Lung (tissue), 12 donors: ENCODE measurements around the gene LTBP1. TPM values are rescaled to one million over a fixed set of nuclear protein-coding genes. Genes with fewer than 3 reads are reported as not detected.

Source experiments
- ATAC-seq: fragments of 200-7000 bp; cut with Tn5 transposase; one replicate; pipeline ENCODE4 v1.9.1; 2020; ENCODE audit warnings: moderate number of reproducible peaks; ENCODE audit not compliant: insufficient read depth, low FRiP score
- DNase-seq, 3 donors: peaks; one replicate each; pipeline ENCODE4 v3.0.0-alpha.2; 2013 to 2017
- H3K27ac ChIP-seq, 2 donors: one replicate each; pipeline ENCODE4 v1.5.1; 2013; ENCODE audit warnings: mild to moderate bottlenecking in 2 of 2, moderate library complexity in 2 of 2, control low read depth in 1 of 2, inconsistent platforms in 1 of 2, low read depth in 1 of 2, low read length in 1 of 2
- H3K27me3 ChIP-seq, 3 donors: one replicate each; pipeline ENCODE4 v1.5.1; 2013; ENCODE audit warnings: low read length in 2 of 3; ENCODE audit not compliant: control insufficient read depth in 3 of 3, insufficient read depth in 3 of 3
- H3K36me3 ChIP-seq, 4 donors: one replicate each; pipeline ENCODE4 v1.5.1; 2013; ENCODE audit warnings: low read length in 4 of 4, mild to moderate bottlenecking in 1 of 4, moderate library complexity in 1 of 4; ENCODE audit not compliant: control insufficient read depth in 4 of 4, insufficient read depth in 4 of 4
- H3K4me1 ChIP-seq, 5 donors: one replicate each; pipeline ENCODE4 v1.5.1; 2013; ENCODE audit warnings: low read length in 5 of 5, mild to moderate bottlenecking in 2 of 5, moderate library complexity in 1 of 5; ENCODE audit not compliant: control insufficient read depth in 5 of 5, insufficient read depth in 5 of 5
- H3K4me3 ChIP-seq: one replicate; pipeline ENCODE4 v1.5.1; 2013; ENCODE audit warnings: mild to moderate bottlenecking, control low read depth, moderate library complexity
- H3K9ac ChIP-seq, 2 donors: one replicate each; pipeline ENCODE4 v1.5.1; 2013; ENCODE audit warnings: low read length in 2 of 2, control low read depth in 1 of 2; ENCODE audit not compliant: insufficient read depth in 1 of 2
- H3K9me3 ChIP-seq, 4 donors: one replicate each; pipeline ENCODE4 v1.5.1; 2013; ENCODE audit warnings: low read length in 3 of 4, mild to moderate bottlenecking in 1 of 4, moderate library complexity in 1 of 4; ENCODE audit not compliant: control insufficient read depth in 4 of 4, insufficient read depth in 3 of 4
- WGBS, 2 donors: extraction: QIAGEN DNeasy Blood & Tissue Kit; methylation state at CpG; one replicate each; pipeline ENCODE4 v1.1.7; 2013; 5-methylcytosine and 5-hydroxymethylcytosine counted together
- polyA plus RNA-seq, 2 donors: library from polyadenylated mRNA; stranded (reverse); fragments of 200-250 nt; gene quantifications; one replicate each; pipeline ENCODE4 v1.2.1, GENCODE V29; 2013
- total RNA-seq, 2 donors: library from RNA; depleted of rRNA in 1 of 2; stranded (reverse); fragments of >200 nt in 1 of 2; gene quantifications; one replicate each; pipeline ENCODE4 v1.2.1, GENCODE V29; 2014 to 2021
- TF ChIP-seq, protein P1 (sequence below): IDR thresholded peaks from 2 replicates; pipeline ENCODE4 v1.5.1; 2012; ENCODE audit warnings: mild to moderate bottlenecking; ENCODE audit errors: control extremely low read depth, extremely low read depth
- donor health status: control.
- donor health status: control.
- donor health status: Bipolar disorder and iron deficiency.
- donor health status: healthy.
- donor health status: DM: yes; HTN: yes; CAD: no.

The LTBP1 gene
- total and polyA plus RNA-seq, 4 donors: 8.8 to 57.4 (median 28.6) TPM

DNA sequence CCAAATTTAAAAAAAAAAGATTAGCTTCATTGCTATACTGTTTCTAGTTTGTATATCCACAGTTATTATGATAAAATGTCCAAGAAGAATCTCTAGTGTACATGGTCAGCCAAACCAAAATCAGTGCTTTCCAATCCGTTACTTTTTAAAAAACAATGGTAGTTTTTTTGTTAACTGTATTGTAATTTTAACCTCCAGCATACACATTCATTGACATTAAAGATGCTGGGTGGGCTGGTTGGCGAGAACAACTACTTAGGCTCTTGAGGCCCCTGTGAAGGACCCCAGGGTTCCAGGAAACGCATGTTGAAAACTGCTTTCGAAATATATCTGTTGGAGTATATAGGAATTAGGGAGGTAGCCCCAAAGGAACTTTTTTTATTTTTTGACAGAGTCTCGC, 422.4 kb downstream of the LTBP1 start:
- Histone ChIP-seq H3K9me3 (no peaks in the 10 kb centered on the region), H3K4me1 (peaks cover 0 to 5% (median 0%) of the 10 kb centered on the region in 5 donors), H3K27ac (no peak overlapping the region), H3K36me3 (peaks cover 0 to 7% (median 1%) of the 10 kb centered on the region in 4 donors), H3K4me3 (no peak overlapping the region), H3K9ac (no peak overlapping the region), H3K27me3 (no peaks in the 10 kb centered on the region)
- DNase-seq (no peak), ATAC-seq (no peak)
- TF ChIP-seq, protein P1, sequence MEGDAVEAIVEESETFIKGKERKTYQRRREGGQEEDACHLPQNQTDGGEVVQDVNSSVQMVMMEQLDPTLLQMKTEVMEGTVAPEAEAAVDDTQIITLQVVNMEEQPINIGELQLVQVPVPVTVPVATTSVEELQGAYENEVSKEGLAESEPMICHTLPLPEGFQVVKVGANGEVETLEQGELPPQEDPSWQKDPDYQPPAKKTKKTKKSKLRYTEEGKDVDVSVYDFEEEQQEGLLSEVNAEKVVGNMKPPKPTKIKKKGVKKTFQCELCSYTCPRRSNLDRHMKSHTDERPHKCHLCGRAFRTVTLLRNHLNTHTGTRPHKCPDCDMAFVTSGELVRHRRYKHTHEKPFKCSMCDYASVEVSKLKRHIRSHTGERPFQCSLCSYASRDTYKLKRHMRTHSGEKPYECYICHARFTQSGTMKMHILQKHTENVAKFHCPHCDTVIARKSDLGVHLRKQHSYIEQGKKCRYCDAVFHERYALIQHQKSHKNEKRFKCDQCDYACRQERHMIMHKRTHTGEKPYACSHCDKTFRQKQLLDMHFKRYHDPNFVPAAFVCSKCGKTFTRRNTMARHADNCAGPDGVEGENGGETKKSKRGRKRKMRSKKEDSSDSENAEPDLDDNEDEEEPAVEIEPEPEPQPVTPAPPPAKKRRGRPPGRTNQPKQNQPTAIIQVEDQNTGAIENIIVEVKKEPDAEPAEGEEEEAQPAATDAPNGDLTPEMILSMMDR: no peak
- 93% methylated on average over 5 of the region's 5 CpGs for WGBS, 2 donors

DNA sequence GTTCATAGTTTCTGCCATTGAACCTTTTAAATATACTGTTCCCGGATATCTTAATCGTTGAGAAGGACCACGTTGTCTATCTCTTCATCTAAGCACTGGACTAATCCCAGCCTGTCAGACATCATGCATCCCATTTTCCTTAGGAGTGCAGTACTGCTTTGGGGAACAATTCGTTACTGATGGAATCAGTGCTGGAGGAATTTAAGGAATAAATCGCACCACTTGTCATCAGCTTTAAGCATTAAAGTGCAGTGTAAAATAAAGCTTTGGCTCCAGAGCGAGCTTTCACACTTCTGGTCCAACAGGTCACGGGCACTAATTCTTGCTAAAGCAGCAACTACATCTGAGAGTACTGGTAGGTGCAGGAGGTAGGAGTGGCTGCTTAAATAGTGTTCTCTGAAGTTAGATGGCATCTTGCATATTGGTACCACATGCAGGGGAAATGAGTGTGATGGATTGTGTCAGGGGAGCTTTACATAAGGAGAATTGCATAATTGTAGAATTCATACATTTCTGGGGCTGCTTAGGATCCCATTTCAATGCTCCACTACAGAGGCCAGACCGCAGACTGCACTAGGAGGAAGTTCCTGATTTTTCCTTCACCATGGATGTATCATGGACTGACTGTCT, 424.0 kb downstream of the LTBP1 start:
- DNase-seq (no peak), ATAC-seq (no peak)
- no peak overlapping the region for H3K4me3 ChIP-seq
- no peaks in the 10 kb centered on the region for H3K27me3 ChIP-seq
- H3K9me3 ChIP-seq: no peaks in the 10 kb centered on the region
- H3K36me3 ChIP-seq: peaks cover 0 to 2% (median 0%) of the 10 kb centered on the region in 4 donors
- TF ChIP-seq, protein P1: no peak
- H3K4me1 ChIP-seq: peaks cover 0 to 5% (median 0%) of the 10 kb centered on the region in 5 donors
- H3K9ac ChIP-seq: no peak overlapping the region
- 81 to 90% methylated on average over 8 of the region's 8 CpGs for WGBS, 2 donors
- H3K27ac ChIP-seq: no peak overlapping the region

DNA sequence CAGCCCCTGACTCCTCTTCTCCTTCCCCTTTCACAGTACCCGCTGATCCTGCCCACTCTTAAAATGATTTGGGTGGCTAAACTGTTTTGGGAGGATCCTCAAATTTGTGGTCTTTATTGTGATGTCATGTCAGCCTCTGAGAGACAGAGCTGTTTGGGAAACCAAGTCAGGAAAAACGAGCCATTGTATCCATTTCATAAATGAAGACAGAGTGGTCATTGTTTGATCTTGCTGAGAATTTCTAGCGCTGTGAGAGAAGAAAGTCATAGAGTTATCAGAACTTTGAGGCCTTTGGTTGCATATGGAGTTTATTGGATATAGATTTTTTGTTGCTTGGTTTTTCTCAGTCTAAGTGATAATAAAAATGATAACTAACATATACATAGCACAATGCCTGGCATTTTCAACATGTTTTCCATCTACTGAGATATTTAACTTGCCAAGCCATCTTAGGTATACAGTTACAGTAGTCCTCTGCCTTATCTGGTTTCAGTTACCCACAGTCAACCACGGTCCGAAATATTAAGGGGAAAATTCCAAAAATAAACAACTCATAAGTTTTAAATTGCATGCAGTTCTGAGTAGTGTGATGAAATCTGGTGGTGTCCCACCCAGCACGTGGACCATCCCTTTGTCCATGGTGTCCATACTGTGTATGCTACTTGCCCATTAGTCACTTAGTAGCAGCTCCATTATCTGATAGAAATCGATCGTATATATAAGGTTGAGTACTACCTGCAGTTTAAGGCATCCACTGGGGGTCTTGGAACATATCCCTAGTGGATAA, 424.7 kb downstream of the LTBP1 start:
- Histone ChIP-seq H3K36me3 (peaks cover 0 to 2% (median 0%) of the 10 kb centered on the region in 4 donors), H3K4me1 (peaks cover 0 to 5% (median 0%) of the 10 kb centered on the region in 5 donors), H3K27ac (no peak overlapping the region), H3K4me3 (no peak overlapping the region), H3K9me3 (no peaks in the 10 kb centered on the region), H3K27me3 (no peaks in the 10 kb centered on the region), H3K9ac (no peak overlapping the region)
- TF ChIP-seq, protein P1: no peak
- no peak for ATAC-seq
- DNase-seq: no peak
- 84 to 86% methylated on average over 8 of the region's 8 CpGs for WGBS, 2 donors
